Cerebellar nuclear complex (tissue), 1 donor: ENCODE measurements around the gene MROH8.
"Not testable (repeated sequence)": the region's sequence is repeated elsewhere in the genome, so short reads cannot be mapped to it uniquely, and the experiment has no call there.

Experiments
- DNase-seq, 2 experiments: peaks; one replicate each; lab custom pipeline; 2025; lab: John Stamatoyannopoulos, UW

MROH8 gene

DNA sequence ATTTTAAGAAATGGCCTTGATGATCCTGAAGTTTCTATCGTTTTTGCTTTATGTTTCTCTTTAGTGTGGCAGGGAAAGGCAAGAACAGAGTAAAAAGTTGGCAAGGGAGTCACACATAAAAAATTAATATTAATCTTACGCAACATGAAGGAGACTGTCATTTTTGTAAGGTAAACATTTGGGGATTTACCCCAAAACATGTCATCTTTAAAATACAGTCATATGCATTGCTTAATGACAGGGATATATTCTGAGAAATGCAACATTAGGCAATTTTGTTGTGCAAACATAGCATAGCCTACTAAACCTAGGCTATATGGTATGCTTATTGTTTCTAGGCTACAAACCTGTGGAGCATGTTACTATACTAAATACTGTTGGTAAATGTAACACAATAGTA is 88.9 kb downstream of the MROH8 start:
- DNase-seq = no peak

GRCh38 chr20:37081717-37082289 is 97.5 kb downstream of the MROH8 start:
- DNase-seq = no peak

DNA sequence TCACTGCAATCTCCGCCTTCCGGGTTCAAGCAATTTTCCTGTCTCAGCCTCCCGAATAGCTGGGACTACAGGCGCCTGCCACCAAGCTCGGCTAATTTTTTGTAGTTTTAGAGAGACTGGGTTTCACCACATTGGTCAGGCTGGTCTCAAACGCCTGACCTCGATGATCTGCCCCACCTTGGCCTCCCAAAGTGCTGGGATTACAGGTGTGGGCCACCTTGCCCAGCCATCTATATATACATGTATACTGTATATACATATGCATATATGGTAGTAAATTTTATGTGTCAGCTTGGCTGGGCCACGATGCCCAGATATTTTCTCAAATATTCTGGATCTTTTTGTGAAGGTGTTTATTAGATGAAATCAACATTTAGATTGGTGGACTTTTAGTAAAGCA is 102.3 kb downstream of the MROH8 start:
- no peak for DNase-seq

- DNase-seq = no peak
These were observed 103.2 kb downstream of the MROH8 start for GRCh38 chr20:37075932-37076685.

DNA sequence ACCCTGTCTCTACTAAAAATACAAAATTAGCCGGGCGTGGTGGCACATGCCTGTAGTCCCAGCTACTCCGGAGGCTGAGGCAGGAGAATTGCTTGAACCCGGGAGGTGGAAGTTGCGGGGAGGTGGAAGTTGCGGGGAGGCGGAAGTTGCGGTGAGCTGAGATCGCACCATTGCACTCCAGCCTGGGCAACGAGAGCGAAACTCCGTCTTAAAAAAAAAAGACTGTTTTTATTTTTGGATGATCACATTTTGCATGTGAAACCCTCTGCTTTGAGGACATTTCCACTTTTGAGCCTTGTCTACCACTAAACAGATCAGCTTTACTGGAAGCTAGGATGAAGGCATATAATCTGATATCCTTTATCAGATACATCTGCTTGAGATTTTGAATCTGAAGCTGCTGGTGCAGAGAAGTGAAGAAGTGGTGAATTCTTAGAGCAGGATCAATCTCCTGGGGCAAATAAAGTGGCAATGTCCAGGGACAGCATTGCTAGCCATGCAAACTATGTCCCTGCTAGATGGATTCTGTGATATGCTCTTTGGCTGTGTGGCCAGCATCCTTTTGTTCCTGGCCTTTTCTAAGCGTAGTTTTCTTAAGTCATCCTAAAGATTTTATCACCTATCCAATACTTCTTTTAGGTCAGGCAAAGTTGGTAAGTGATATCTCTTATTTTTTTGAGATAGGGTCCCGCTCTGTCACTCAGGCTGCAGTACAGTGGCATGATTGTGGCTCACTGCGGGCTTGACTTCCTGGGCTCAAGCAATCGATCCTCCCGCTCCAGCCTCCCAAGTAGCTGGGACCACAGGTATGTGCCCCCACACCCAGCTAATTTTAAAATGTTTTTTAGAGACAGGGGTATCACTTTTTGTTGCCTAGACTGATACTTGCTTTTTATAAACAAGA is 106.8 kb downstream of the MROH8 start:
- no peak for DNase-seq

DNA sequence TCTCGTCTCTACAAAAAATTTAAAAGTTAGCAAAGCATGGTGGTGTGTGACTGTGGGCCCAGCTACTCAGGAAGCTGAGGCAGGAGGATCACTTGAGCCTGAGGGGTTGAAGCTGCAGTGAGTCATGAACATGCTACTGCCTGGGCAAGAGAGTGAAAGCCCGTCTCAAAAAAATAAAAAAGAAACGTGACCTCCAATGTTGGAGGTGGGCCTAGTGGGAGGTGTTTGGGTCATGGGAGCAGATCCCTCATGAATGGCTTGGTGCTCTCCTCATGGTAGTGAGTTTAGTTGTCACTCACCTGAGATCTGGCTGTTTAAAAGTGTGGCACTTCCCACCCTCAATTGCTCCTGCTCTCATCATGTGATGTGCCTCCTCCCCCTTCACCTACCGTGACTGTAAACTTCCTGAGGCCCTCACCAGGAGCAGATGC is 107.9 kb downstream of the MROH8 start:
- DNase-seq = no peak

GRCh38 chr20:37069563-37069962 is 109.8 kb downstream of the MROH8 start:
- not testable (repeated sequence) for DNase-seq

- no peak for DNase-seq
These were observed 113.2 kb downstream of the MROH8 start for GRCh38 chr20:37066168-37066567.

- no peak for DNase-seq
These were observed 124.1 kb downstream of the MROH8 start for GRCh38 chr20:37055276-37055675.

DNA sequence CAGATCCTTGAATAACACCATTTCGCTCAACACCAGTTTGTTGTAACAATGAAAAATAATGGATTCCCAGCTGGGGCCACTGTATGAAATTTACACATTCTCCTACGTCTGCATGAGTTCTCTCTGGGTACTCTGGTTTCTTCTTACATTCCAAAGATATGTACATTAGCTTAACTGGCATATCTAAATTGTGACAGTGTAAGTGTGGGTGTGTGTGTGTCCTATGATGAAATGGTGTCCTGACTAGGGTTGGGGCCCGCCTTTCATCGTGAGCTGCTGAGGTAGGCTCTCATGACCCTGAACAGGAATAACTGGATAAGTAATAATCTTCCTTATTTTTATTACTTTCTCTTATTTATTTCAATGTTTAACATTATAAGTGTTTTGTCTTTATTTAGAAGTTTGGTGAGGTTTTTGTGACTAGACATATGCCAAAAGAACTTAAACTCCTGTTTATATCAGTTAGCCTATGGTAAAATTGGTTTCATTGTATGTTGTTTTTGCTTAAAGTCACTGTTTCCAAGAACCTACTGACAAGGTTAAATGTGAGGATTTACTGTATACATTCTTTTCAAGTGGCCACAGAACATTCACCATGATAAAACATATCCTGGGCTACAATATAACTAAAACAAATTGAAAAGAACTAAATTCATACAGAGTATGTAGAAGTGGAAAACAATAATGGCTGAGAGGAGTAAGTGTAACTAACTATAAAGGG is 126.0 kb downstream of the MROH8 start:
- no peak for DNase-seq
